ENCODE results near the gene MEGF9. TPM values are rescaled to one million over a fixed set of nuclear protein-coding genes. Genes with fewer than 3 reads are reported as not detected.
A peak's percentile ranks its signal among the peaks of the same experiment; 100 is the strongest.

Gene MEGF9
- total RNA-seq, 1 donor from 2014 or later, result 17.7 TPM

DNA sequence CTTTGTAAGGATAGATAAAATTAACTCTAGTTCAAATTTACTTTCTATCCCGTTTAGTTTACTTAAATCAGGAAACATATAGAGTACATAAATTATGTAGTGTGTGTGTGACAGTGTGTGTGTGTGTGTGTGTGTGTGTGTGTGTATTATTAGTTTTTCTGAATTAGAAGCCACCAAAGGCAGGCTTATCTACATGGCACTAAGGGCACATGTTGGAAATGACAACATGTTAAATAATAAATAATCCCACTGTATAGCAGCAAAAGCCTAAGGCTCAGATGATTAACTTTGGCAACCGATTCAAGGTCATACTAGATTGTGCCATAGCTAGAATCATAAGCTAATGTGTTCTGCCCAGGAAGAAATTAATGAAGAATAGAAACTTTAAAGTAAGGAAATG is 54.6 kb downstream of the MEGF9 start:
- Histone ChIP-seq H3K4me3 (ENCODE audit: insufficient read depth, low read depth, low read length) (no peak overlapping the region), H2AFZ (ENCODE audit: low read depth, low read length) (no peak overlapping the region), H3K36me3 (ENCODE audit: insufficient read depth, low read length) (no peaks in the 10 kb centered on the region), H3K27ac (ENCODE audit: low read depth, low read length) (no peak overlapping the region), H3K4me2 (ENCODE audit: low read length) (no peak overlapping the region), H4K20me1 (ENCODE audit: insufficient read depth, low read length) (no peaks in the 10 kb centered on the region), H3K9me3 (ENCODE audit: insufficient read depth, low read depth, low read length) (no peaks in the 10 kb centered on the region), H3K9ac (ENCODE audit: low read length) (no peak overlapping the region), H3K27me3 (ENCODE audit: insufficient read depth, low read length) (no peaks in the 10 kb centered on the region), H3K4me1 (ENCODE audit: insufficient read depth, low read length) (no peaks in the 10 kb centered on the region), H3K79me2 (ENCODE audit: insufficient read depth, low read length) (peaks cover 4% of the 10 kb centered on the region)
- FAIRE-seq (no peak), DNase-seq (ENCODE audit: low read depth) (no peak)
- Mint-ChIP-seq H3K4me1 (ENCODE audit: low read depth, unreplicated experiment) (peaks cover 7% of the 10 kb centered on the region), H3K9me3 (ENCODE audit: unreplicated experiment) (no peaks in the 10 kb centered on the region), H3K36me3 (ENCODE audit: low read depth, unreplicated experiment) (no peaks in the 10 kb centered on the region), H3K27me3 (ENCODE audit: low read depth, unreplicated experiment) (no peaks in the 10 kb centered on the region), H3K4me3 (ENCODE audit: unreplicated experiment) (no peak overlapping the region), H3K27ac (ENCODE audit: unreplicated experiment) (no peak overlapping the region)
- TF ChIP-seq, protein P1, sequence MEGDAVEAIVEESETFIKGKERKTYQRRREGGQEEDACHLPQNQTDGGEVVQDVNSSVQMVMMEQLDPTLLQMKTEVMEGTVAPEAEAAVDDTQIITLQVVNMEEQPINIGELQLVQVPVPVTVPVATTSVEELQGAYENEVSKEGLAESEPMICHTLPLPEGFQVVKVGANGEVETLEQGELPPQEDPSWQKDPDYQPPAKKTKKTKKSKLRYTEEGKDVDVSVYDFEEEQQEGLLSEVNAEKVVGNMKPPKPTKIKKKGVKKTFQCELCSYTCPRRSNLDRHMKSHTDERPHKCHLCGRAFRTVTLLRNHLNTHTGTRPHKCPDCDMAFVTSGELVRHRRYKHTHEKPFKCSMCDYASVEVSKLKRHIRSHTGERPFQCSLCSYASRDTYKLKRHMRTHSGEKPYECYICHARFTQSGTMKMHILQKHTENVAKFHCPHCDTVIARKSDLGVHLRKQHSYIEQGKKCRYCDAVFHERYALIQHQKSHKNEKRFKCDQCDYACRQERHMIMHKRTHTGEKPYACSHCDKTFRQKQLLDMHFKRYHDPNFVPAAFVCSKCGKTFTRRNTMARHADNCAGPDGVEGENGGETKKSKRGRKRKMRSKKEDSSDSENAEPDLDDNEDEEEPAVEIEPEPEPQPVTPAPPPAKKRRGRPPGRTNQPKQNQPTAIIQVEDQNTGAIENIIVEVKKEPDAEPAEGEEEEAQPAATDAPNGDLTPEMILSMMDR (IDR thresholded peaks at IDR 0.05; ENCODE audit: insufficient read depth, low read depth, low read length), result no peak
- no peak for TF ChIP-seq EZH2 (IDR thresholded peaks at IDR 0.05; ENCODE audit: insufficient read depth, low read length)

DNA sequence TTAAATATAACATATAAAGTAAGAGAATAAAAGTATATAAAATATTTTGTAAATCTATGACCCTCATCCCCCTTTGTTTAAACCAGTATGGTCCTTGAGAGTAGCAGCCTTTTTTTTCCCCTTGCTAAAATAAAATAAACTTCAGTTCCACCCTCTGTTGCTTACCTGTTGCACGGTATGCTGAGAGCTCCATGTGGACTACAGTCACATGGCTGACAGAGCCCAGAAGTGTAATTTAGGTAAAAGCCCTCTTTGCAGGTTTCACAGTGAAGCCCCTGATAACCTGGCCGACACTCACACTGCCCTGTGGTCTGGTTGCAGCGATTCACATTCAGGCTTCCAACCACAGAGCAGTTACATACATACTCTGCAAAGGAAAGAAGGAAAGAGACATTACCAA is 55.1 kb downstream of the MEGF9 start:
- Mint-ChIP-seq H3K4me3 (ENCODE audit: unreplicated experiment) (no peak overlapping the region), H3K4me1 (ENCODE audit: low read depth, unreplicated experiment) (peaks cover 9% of the 10 kb centered on the region), H3K27me3 (ENCODE audit: low read depth, unreplicated experiment) (no peaks in the 10 kb centered on the region), H3K9me3 (ENCODE audit: unreplicated experiment) (no peaks in the 10 kb centered on the region), H3K36me3 (ENCODE audit: low read depth, unreplicated experiment) (no peaks in the 10 kb centered on the region), H3K27ac (ENCODE audit: unreplicated experiment) (no peak overlapping the region)
- Histone ChIP-seq H3K9me3 (ENCODE audit: insufficient read depth, low read depth, low read length) (no peaks in the 10 kb centered on the region), H3K79me2 (ENCODE audit: insufficient read depth, low read length) (peaks cover 4% of the 10 kb centered on the region), H4K20me1 (ENCODE audit: insufficient read depth, low read length) (no peaks in the 10 kb centered on the region), H2AFZ (ENCODE audit: low read depth, low read length) (no peak overlapping the region), H3K4me2 (ENCODE audit: low read length) (no peak overlapping the region), H3K4me1 (ENCODE audit: insufficient read depth, low read length) (no peaks in the 10 kb centered on the region), H3K36me3 (ENCODE audit: insufficient read depth, low read length) (no peaks in the 10 kb centered on the region), H3K27ac (ENCODE audit: low read depth, low read length) (no peak overlapping the region), H3K4me3 (ENCODE audit: insufficient read depth, low read depth, low read length) (no peak overlapping the region), H3K27me3 (ENCODE audit: insufficient read depth, low read length) (no peaks in the 10 kb centered on the region), H3K9ac (ENCODE audit: low read length) (no peak overlapping the region)
- no peak for FAIRE-seq
- no peak for DNase-seq (ENCODE audit: low read depth)
- TF ChIP-seq, protein P1 (IDR thresholded peaks at IDR 0.05; ENCODE audit: insufficient read depth, low read depth, low read length), result no peak
- no peak for TF ChIP-seq EZH2 (IDR thresholded peaks at IDR 0.05; ENCODE audit: insufficient read depth, low read length)

- no peak for FAIRE-seq
Measured at GRCh38 chr9:120655005-120655622, 59.2 kb downstream of the MEGF9 start.

More at GRCh38 chr9:120655005-120655622, 59.2 kb downstream of the MEGF9 start:
- Histone ChIP-seq H4K20me1 (ENCODE audit: insufficient read depth, low read length) (no peaks in the 10 kb centered on the region), H2AFZ (ENCODE audit: low read depth, low read length) (no peak overlapping the region), H3K79me2 (ENCODE audit: insufficient read depth, low read length) (no peaks in the 10 kb centered on the region), H3K9me3 (ENCODE audit: insufficient read depth, low read depth, low read length) (no peaks in the 10 kb centered on the region), H3K4me2 (ENCODE audit: low read length) (no peak overlapping the region), H3K27me3 (ENCODE audit: insufficient read depth, low read length) (no peaks in the 10 kb centered on the region), H3K4me1 (ENCODE audit: insufficient read depth, low read length) (no peaks in the 10 kb centered on the region), H3K9ac (ENCODE audit: low read length) (no peak overlapping the region), H3K36me3 (ENCODE audit: insufficient read depth, low read length) (no peaks in the 10 kb centered on the region), H3K27ac (ENCODE audit: low read depth, low read length) (no peak overlapping the region), H3K4me3 (ENCODE audit: insufficient read depth, low read depth, low read length) (no peak overlapping the region)
- H3K27me3 Mint-ChIP-seq (ENCODE audit: low read depth, unreplicated experiment), result no peaks in the 10 kb centered on the region
- peak; percentile 56 for DNase-seq (ENCODE audit: low read depth)
- H3K27ac Mint-ChIP-seq (ENCODE audit: unreplicated experiment), result no peak overlapping the region
- no peaks in the 10 kb centered on the region for H3K36me3 Mint-ChIP-seq (ENCODE audit: low read depth, unreplicated experiment)
- H3K9me3 Mint-ChIP-seq (ENCODE audit: unreplicated experiment), result no peaks in the 10 kb centered on the region
- TF ChIP-seq, protein P1 (IDR thresholded peaks at IDR 0.05; ENCODE audit: insufficient read depth, low read depth, low read length), result no peak
- no peak for TF ChIP-seq EZH2 (IDR thresholded peaks at IDR 0.05; ENCODE audit: insufficient read depth, low read length)
- no peak overlapping the region for H3K4me3 Mint-ChIP-seq (ENCODE audit: unreplicated experiment)
- peaks cover 6% of the 10 kb centered on the region for H3K4me1 Mint-ChIP-seq (ENCODE audit: low read depth, unreplicated experiment)

Measured in astrocyte (in vitro differentiated cells and primary cell).